CD8-positive, alpha-beta memory T cell (primary cell): ENCODE results near the gene ME2. TPM values are rescaled to one million over a fixed set of nuclear protein-coding genes. Genes with fewer than 3 reads are reported as not detected.
"Not testable (repeated sequence)": the region's sequence is repeated elsewhere in the genome, so short reads cannot be mapped to it uniquely, and the experiment has no call there.

ENCODE experiments used
- CTCF ChIA-PET: fragments of 350-600 bp; sonication (Branson Sonifier 250); formaldehyde crosslinking; loops from one replicate; lab custom pipeline; 2021; ENCODE audit warnings: antibody characterized with exemption; lab: Charles Lee
- POLR2A ChIA-PET: fragments of 350-600 bp; sonication (Branson Sonifier 250); formaldehyde crosslinking; loops from one replicate; lab custom pipeline; 2021; ENCODE audit warnings: antibody characterized with exemption; lab: Charles Lee
- DNase-seq, 5 donors: peaks; one replicate each; pipeline versions ENCODE4 v3.0.0 to v3.0.0-alpha.2; 2020 to 2022; ENCODE audit warnings: mixed read lengths in 1 of 5
- H3K27ac ChIP-seq: one replicate; pipeline ENCODE4 v1.7.0; 2013; ENCODE audit warnings: low read depth, mild to moderate bottlenecking, low read length, moderate library complexity
- H3K27me3 ChIP-seq: 2 replicates; pipeline ENCODE4 v1.7.0; 2013; ENCODE audit warnings: low read length, mild to moderate bottlenecking; ENCODE audit not compliant: insufficient read depth, poor library complexity, severe bottlenecking
- H3K36me3 ChIP-seq: 2 replicates; pipeline ENCODE4 v1.7.0; 2013; ENCODE audit warnings: mild to moderate bottlenecking, low read length, moderate library complexity; ENCODE audit not compliant: insufficient read depth
- H3K4me1 ChIP-seq: 2 replicates; pipeline ENCODE4 v1.7.0; 2013; ENCODE audit warnings: mild to moderate bottlenecking, low read length, moderate library complexity; ENCODE audit not compliant: insufficient read depth
- H3K4me3 ChIP-seq: 2 replicates; pipeline ENCODE4 v1.7.0; 2013; ENCODE audit warnings: mild to moderate bottlenecking, low read length
- H3K9me3 ChIP-seq: 2 replicates; pipeline ENCODE4 v1.7.0; 2013; ENCODE audit warnings: mild to moderate bottlenecking, low read length
- H3K27ac Mint-ChIP-seq, 8 donors: one replicate each; pipeline ENCODE4 v1.8.0; 2020 to 2021; ENCODE audit warnings: mixed read lengths in 8 of 8, mild to moderate bottlenecking in 6 of 8, inconsistent platforms in 3 of 8, moderate library complexity in 3 of 8
- H3K27me3 Mint-ChIP-seq, 2 donors: one replicate each; pipeline ENCODE4 v1.8.0; 2020 to 2021; ENCODE audit warnings: mixed read lengths in 2 of 2, mild to moderate bottlenecking in 1 of 2, moderate library complexity in 1 of 2
- H3K36me3 Mint-ChIP-seq, 3 donors: one replicate each; pipeline ENCODE4 v1.8.0; 2020 to 2021; ENCODE audit warnings: mixed read lengths in 3 of 3, inconsistent platforms in 1 of 3, mild to moderate bottlenecking in 1 of 3
- H3K4me1 Mint-ChIP-seq, 3 donors: one replicate each; pipeline ENCODE4 v1.8.0; 2020 to 2021; ENCODE audit warnings: mixed read lengths in 3 of 3, inconsistent platforms in 1 of 3, mild to moderate bottlenecking in 1 of 3
- H3K4me3 Mint-ChIP-seq, 7 donors: one replicate each; pipeline ENCODE4 v1.8.0; 2020 to 2021; ENCODE audit warnings: mixed read lengths in 7 of 7, mild to moderate bottlenecking in 6 of 7, moderate library complexity in 4 of 7, inconsistent platforms in 2 of 7
- H3K9me3 Mint-ChIP-seq, 5 donors: one replicate each; pipeline ENCODE4 v1.8.0; 2020 to 2022; ENCODE audit warnings: mixed read lengths in 5 of 5, mild to moderate bottlenecking in 3 of 5, moderate library complexity in 2 of 5, inconsistent platforms in 1 of 5
- polyA plus RNA-seq: library from polyadenylated mRNA; unstranded; fragments of 300-500 nt; fragmentation: Illumina TruSeq; gene quantifications from one replicate; pipeline ENCODE4 v1.2.3, GENCODE V29; 2021
- total RNA-seq, 2 experiments: library from RNA; stranded (reverse); gene quantifications; one replicate each; pipeline ENCODE4 v1.2.3, GENCODE V29; 2021

The ME2 gene
- total and polyA plus RNA-seq, 3 experiments from 2014 or later = 53.9 to 120 (median 114) TPM

DNA sequence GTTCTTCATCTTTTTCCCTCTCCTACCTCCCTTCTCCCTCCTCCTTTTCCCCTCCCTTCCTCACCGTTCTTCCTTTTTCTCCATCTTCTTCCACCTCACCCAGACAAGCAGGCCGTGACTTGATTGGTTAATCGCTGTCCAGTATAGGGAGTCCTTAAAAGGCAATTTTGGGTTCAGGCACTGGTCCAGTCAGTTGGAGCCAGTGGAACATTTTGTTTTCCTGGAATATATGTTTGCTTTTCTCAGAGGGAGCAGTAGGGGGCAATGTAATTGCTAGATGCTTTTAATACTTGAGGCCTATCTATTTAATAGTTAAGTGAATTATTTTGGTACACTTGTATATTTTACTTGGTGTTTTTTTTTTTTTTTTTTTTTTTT, 103.9 kb downstream of the ME2 start:
- Mint-ChIP-seq H3K27me3 (no peaks in the 10 kb centered on the region), H3K36me3 (peaks cover 16 to 60% (median 21%) of the 10 kb centered on the region in 3 donors), H3K9me3 (peaks cover 0 to 3% (median 0%) of the 10 kb centered on the region in 5 donors), H3K4me1 (peaks cover 9 to 12% (median 10%) of the 10 kb centered on the region in 3 donors), H3K27ac (peak overlapping the region in 2 of 8 donors; percentile 58 to 85), H3K4me3 (no peak overlapping the region)
- H3K27ac ChIP-seq = no peak overlapping the region
- no peaks in the 10 kb centered on the region for H3K27me3 ChIP-seq
- no peak for DNase-seq
- CTCF ChIA-PET = no interaction called here
- H3K4me1 ChIP-seq = no peaks in the 10 kb centered on the region
- H3K4me3 ChIP-seq = no peak overlapping the region
- peaks cover 3% of the 10 kb centered on the region for H3K36me3 ChIP-seq
- POLR2A ChIA-PET = no interaction called here
- no peaks in the 10 kb centered on the region for H3K9me3 ChIP-seq

DNA sequence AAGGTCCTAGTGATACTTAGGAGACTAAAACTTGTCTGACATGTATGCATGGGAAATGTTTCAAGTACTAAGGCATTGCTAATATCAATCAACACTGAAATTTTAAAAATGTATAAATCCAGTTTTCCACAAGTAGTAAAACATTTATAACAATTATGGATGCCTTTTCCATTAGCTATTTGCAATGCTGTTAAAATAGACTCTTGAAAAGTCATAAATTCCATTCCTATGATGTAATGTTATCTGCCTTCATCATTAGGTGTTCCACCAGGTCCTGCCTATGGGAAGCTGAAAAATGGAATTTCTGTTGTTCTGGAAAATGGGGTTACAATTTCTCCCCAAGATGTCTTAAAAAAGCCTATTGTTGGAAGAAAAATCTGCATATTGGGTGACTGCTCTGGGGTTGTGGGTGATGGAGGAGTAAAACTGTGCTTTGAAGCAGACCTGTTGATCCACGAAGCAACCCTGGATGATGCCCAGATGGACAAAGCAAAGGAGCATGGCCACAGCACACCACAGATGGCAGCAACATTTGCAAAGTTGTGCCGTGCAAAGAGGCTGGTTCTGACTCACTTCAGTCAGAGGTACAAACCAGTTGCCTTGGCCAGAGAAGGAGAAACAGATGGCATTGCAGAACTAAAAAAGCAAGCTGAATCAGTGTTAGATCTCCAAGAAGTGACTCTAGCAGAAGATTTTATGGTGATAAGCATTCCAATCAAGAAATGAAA, 107.6 kb downstream of the ME2 start:
- Mint-ChIP-seq H3K4me1 (peaks cover 2 to 7% (median 7%) of the 10 kb centered on the region in 3 donors), H3K9me3 (no peaks in the 10 kb centered on the region), H3K36me3 (peaks cover 5 to 43% (median 8%) of the 10 kb centered on the region in 3 donors), H3K27ac (no peak overlapping the region), H3K27me3 (no peaks in the 10 kb centered on the region), H3K4me3 (no peak overlapping the region)
- DNase-seq = no peak
- Histone ChIP-seq H3K4me1 (no peaks in the 10 kb centered on the region), H3K4me3 (no peak overlapping the region), H3K36me3 (no peaks in the 10 kb centered on the region), H3K27ac (no peak overlapping the region), H3K27me3 (no peaks in the 10 kb centered on the region), H3K9me3 (no peaks in the 10 kb centered on the region)
- ChIA-PET CTCF (no interaction called here), POLR2A (no interaction called here)

DNA sequence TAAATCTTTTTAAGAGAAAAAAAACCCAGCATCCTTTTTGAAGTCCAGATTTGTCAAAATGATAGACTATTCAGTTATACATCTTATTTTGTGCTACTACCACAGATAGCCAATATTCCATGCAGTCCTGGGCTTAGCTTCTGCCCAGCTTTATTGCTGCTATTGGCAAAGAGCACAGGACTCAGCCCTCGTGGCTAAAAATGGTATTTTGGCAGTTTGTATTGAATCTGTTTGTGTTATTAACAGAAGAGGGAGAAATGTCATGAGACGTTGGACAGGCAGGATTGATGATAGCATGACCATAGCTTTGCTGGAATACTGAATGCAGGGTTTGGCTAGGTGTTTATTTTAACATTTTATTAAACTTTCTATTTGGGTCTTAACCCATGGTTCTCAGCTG, 108.3 kb downstream of the ME2 start:
- H3K4me3 ChIP-seq = no peak overlapping the region
- ChIA-PET CTCF (no interaction called here), POLR2A (no interaction called here)
- H3K36me3 ChIP-seq = no peaks in the 10 kb centered on the region
- H3K27ac ChIP-seq = no peak overlapping the region
- no peak overlapping the region for H3K27ac Mint-ChIP-seq
- no peak overlapping the region for H3K4me3 Mint-ChIP-seq
- H3K36me3 Mint-ChIP-seq = peaks cover 5 to 42% (median 8%) of the 10 kb centered on the region in 3 donors
- no peaks in the 10 kb centered on the region for H3K27me3 ChIP-seq
- no peaks in the 10 kb centered on the region for H3K27me3 Mint-ChIP-seq
- DNase-seq = no peak
- no peaks in the 10 kb centered on the region for H3K9me3 Mint-ChIP-seq
- H3K4me1 ChIP-seq = no peaks in the 10 kb centered on the region
- H3K4me1 Mint-ChIP-seq = peaks cover 1 to 7% (median 7%) of the 10 kb centered on the region in 3 donors
- H3K9me3 ChIP-seq = no peaks in the 10 kb centered on the region

DNA sequence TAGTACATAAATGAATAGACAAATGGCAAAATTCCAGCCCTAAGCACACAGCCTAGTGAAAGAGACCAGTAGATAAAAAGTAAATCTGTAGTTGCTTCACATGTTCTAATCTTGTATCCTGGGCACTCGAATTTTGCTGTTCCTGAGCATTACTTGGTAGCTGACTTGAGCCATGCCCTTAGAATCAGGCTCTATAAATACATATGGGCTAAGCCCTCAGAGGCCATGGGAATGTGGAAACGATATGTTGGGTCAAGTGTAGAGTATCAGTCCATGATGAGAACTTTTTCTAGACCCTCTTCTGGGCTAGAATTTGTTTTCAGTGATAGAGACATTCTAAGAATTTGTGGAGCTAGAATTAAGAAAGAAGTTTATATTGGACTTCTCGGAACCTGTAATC, 110.8 kb downstream of the ME2 start:
- no peak for DNase-seq
- no peaks in the 10 kb centered on the region for H3K4me1 Mint-ChIP-seq
- Histone ChIP-seq H3K27me3 (no peaks in the 10 kb centered on the region), H3K4me1 (no peaks in the 10 kb centered on the region), H3K4me3 (no peak overlapping the region), H3K27ac (no peak overlapping the region), H3K9me3 (no peaks in the 10 kb centered on the region), H3K36me3 (no peaks in the 10 kb centered on the region)
- no peaks in the 10 kb centered on the region for H3K9me3 Mint-ChIP-seq
- ChIA-PET POLR2A (no interaction called here), CTCF (no interaction called here)
- H3K4me3 Mint-ChIP-seq = no peak overlapping the region
- no peaks in the 10 kb centered on the region for H3K27me3 Mint-ChIP-seq
- H3K27ac Mint-ChIP-seq = no peak overlapping the region
- H3K36me3 Mint-ChIP-seq = peaks cover 5 to 34% (median 8%) of the 10 kb centered on the region in 3 donors

DNA sequence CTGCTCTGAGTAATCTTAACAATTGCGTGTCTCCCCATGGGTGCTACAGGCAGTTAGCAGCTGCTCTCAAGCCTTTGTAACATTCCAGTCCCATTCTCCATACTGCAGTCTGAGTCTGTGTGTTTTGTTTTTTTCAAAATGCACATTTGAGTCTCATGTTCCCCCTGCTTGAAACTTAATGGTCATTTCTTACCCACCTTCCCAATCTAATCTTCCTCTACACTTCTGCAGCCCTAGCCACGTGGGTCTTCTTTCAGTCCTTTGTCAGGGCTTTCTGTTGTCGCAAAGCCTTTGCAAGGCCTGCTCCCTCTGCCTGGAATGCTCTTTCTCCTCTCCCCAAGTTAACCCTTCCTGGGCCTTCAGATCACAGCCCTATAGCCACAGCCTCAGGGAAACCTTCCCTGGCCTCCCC, 113.4 kb downstream of the ME2 start:
- H3K4me1 ChIP-seq = no peaks in the 10 kb centered on the region
- no peak overlapping the region for H3K27ac ChIP-seq
- H3K9me3 ChIP-seq = no peaks in the 10 kb centered on the region
- no peaks in the 10 kb centered on the region for H3K27me3 ChIP-seq
- Mint-ChIP-seq H3K4me1 (no peaks in the 10 kb centered on the region), H3K27ac (peak overlapping the region in 1 of 8 donors; percentile 17), H3K4me3 (no peak overlapping the region), H3K36me3 (peaks cover 0 to 12% (median 0%) of the 10 kb centered on the region in 3 donors), H3K27me3 (no peaks in the 10 kb centered on the region), H3K9me3 (no peaks in the 10 kb centered on the region)
- ChIA-PET CTCF (no interaction called here), POLR2A (no interaction called here)
- no peak overlapping the region for H3K4me3 ChIP-seq
- H3K36me3 ChIP-seq = no peaks in the 10 kb centered on the region
- DNase-seq = no peak

DNA sequence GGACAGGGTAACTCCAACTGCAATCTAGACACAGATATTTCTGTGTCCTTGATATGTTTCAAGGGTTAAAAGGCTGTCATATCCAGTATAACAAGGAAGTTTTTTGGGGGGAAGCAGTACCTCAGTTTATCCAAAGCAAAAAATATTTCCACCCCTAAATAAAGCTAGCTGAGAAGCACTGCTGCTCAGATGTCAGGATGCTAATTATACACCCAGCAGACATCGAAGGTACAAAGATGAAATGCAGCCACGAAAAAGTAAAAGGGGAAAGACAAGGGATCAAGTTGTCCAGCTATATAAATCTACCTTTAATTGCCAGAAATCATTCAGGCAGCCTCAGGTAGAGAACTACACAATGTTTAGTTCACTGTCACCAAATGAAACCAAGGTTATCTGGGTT, 115.1 kb downstream of the ME2 start:
- H3K4me1 ChIP-seq = no peaks in the 10 kb centered on the region
- Mint-ChIP-seq H3K9me3 (no peaks in the 10 kb centered on the region), H3K27ac (no peak overlapping the region), H3K36me3 (peaks cover 0 to 2% (median 0%) of the 10 kb centered on the region in 3 donors), H3K27me3 (no peaks in the 10 kb centered on the region), H3K4me1 (no peaks in the 10 kb centered on the region), H3K4me3 (no peak overlapping the region)
- H3K4me3 ChIP-seq = no peak overlapping the region
- CTCF ChIA-PET = no interaction called here
- no peak overlapping the region for H3K27ac ChIP-seq
- no peaks in the 10 kb centered on the region for H3K27me3 ChIP-seq
- POLR2A ChIA-PET = no interaction called here
- no peaks in the 10 kb centered on the region for H3K9me3 ChIP-seq
- H3K36me3 ChIP-seq = no peaks in the 10 kb centered on the region
- no peak for DNase-seq

DNA sequence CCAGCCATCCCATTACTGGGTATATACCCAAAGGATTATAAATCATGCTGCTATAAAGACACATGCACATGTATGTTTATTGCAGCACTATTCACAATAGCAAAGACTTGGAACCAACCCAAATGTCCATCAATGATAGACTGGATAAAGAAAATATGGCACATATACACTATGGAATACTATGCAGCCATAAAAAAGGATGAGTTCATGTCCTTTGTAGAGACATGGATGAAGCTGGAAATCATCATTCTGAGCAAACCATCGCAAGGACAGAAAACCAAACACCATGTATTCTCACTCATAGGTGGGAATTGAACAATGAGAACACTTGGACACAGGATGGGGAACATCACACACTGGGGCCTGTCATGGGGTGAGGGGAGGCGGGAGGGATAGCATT, 124.3 kb downstream of the ME2 start:
- not testable (repeated sequence) for H3K27ac Mint-ChIP-seq
- peaks cover 0 to 10% (median 0%) of the 10 kb centered on the region in 5 donors for H3K9me3 Mint-ChIP-seq

More for the DNA sequence above, 124.3 kb downstream of the ME2 start:
- POLR2A ChIA-PET, H3K4me1 ChIP-seq, H3K4me1 Mint-ChIP-seq, H3K4me3 ChIP-seq, DNase-seq, H3K27ac ChIP-seq, H3K9me3 ChIP-seq, CTCF ChIA-PET, H3K36me3 ChIP-seq, H3K27me3 Mint-ChIP-seq, H3K27me3 ChIP-seq, H3K4me3 Mint-ChIP-seq: not testable (repeated sequence)
- H3K36me3 Mint-ChIP-seq = peaks cover 0 to 13% (median 0%) of the 10 kb centered on the region in 3 donors
